WTC11 (cell line): ENCODE data around the gene PRKCB.

Experiments used
- CREM ChIP-seq: sonication (generic); formaldehyde crosslinking; IDR thresholded peaks from 2 replicates; pipeline ENCODE4 v1.8.1; 2022; ENCODE audit warnings: mild to moderate bottlenecking, missing genetic modification reagents, moderate library complexity
- CTCF ChIP-seq: fragments of 200-600 bp; IDR thresholded peaks from 2 replicates; pipeline ENCODE4 v1.8.0; 2022; ENCODE audit warnings: antibody characterized with exemption
- E2F1 ChIP-seq: sonication (generic); formaldehyde crosslinking; IDR thresholded peaks from 2 replicates; pipeline ENCODE4 v1.8.0; 2022; ENCODE audit warnings: mild to moderate bottlenecking, missing genetic modification reagents
- KAT7 ChIP-seq: sonication (generic); formaldehyde crosslinking; IDR thresholded peaks from 2 replicates; pipeline ENCODE4 v1.8.1; 2023; ENCODE audit warnings: missing genetic modification reagents, mild to moderate bottlenecking, borderline replicate concordance
- MAX ChIP-seq: sonication (generic); formaldehyde crosslinking; IDR thresholded peaks from 2 replicates; pipeline ENCODE4 v1.8.0; 2022; ENCODE audit warnings: mild to moderate bottlenecking, missing genetic modification reagents
- NFYB ChIP-seq: sonication (generic); formaldehyde crosslinking; conservative IDR thresholded peaks from 2 replicates; pipeline ENCODE4 v1.8.0; 2022; ENCODE audit warnings: low read depth, missing genetic modification reagents
- NR1H2 ChIP-seq: sonication (generic); formaldehyde crosslinking; IDR thresholded peaks from 2 replicates; pipeline ENCODE4 v1.9.0; 2021; ENCODE audit warnings: mild to moderate bottlenecking, moderate library complexity, missing genetic modification reagents
- NR2C2 ChIP-seq: sonication (generic); formaldehyde crosslinking; IDR thresholded peaks from 2 replicates; pipeline ENCODE4 v1.8.0; 2022; ENCODE audit warnings: mild to moderate bottlenecking, missing genetic modification reagents
- PRDM15 ChIP-seq: sonication (generic); formaldehyde crosslinking; IDR thresholded peaks from 2 replicates; pipeline ENCODE4 v1.8.0; 2022; ENCODE audit warnings: missing genetic modification reagents
- RELA ChIP-seq: sonication (generic); formaldehyde crosslinking; IDR thresholded peaks from 2 replicates; pipeline ENCODE4 v1.8.1; 2022; ENCODE audit warnings: missing genetic modification reagents, mild to moderate bottlenecking, borderline replicate concordance
- SP1 ChIP-seq: sonication (generic); formaldehyde crosslinking; conservative IDR thresholded peaks from 2 replicates; pipeline ENCODE4 v1.8.1; 2022; ENCODE audit warnings: missing genetic modification reagents
- ZNF416 ChIP-seq: fragments of 250-450 bp; sonication (Bioruptor Pico); IDR thresholded peaks from 2 replicates; pipeline ENCODE4 v1.9.0; 2021; ENCODE audit warnings: mild to moderate bottlenecking, inconsistent platforms
- TF ChIP-seq, protein P1 (sequence below): sonication (generic); formaldehyde crosslinking; IDR thresholded peaks from 2 replicates; pipeline ENCODE4 v1.8.1; 2023; ENCODE audit warnings: mild to moderate bottlenecking, missing genetic modification reagents, moderate library complexity

- no peak for TF ChIP-seq CTCF
- TF ChIP-seq, protein P1, sequence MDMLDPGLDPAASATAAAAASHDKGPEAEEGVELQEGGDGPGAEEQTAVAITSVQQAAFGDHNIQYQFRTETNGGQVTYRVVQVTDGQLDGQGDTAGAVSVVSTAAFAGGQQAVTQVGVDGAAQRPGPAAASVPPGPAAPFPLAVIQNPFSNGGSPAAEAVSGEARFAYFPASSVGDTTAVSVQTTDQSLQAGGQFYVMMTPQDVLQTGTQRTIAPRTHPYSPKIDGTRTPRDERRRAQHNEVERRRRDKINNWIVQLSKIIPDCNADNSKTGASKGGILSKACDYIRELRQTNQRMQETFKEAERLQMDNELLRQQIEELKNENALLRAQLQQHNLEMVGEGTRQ = no peak
- TF ChIP-seq NR2C2 = no peak
- TF ChIP-seq RELA (CRISPR knock-in tag) = no peak
- no peak for TF ChIP-seq KAT7 (CRISPR knock-in tag)
- TF ChIP-seq E2F1 = no peak
- TF ChIP-seq NFYB (CRISPR knock-in tag) = no peak
- no peak for TF ChIP-seq SP1 (CRISPR knock-in tag)
- TF ChIP-seq MAX (CRISPR knock-in tag) = no peak
- no peak for TF ChIP-seq ZNF416 (CRISPR knock-in tag)
- no peak for TF ChIP-seq PRDM15 (CRISPR knock-in tag)
- TF ChIP-seq NR1H2 (CRISPR knock-in tag) = no peak
- TF ChIP-seq CREM (CRISPR knock-in tag) = no peak
These were observed 119.3 kb downstream of the PRKCB start for GRCh38 chr16:23955088-23955487.
